Measurements from ENCODE around the gene TM7SF2. TPM values are rescaled to one million over a fixed set of nuclear protein-coding genes. Genes with fewer than 3 reads are reported as not detected.
A peak's percentile ranks its signal among the peaks of the same experiment; 100 is the strongest.

Gene TM7SF2
- total and polyA plus RNA-seq, 2 of the 13 experiments (the other 11 are each of a cell fraction or from before 2014, with no cell fraction given), result 56.0 to 66.9 TPM

DNA sequence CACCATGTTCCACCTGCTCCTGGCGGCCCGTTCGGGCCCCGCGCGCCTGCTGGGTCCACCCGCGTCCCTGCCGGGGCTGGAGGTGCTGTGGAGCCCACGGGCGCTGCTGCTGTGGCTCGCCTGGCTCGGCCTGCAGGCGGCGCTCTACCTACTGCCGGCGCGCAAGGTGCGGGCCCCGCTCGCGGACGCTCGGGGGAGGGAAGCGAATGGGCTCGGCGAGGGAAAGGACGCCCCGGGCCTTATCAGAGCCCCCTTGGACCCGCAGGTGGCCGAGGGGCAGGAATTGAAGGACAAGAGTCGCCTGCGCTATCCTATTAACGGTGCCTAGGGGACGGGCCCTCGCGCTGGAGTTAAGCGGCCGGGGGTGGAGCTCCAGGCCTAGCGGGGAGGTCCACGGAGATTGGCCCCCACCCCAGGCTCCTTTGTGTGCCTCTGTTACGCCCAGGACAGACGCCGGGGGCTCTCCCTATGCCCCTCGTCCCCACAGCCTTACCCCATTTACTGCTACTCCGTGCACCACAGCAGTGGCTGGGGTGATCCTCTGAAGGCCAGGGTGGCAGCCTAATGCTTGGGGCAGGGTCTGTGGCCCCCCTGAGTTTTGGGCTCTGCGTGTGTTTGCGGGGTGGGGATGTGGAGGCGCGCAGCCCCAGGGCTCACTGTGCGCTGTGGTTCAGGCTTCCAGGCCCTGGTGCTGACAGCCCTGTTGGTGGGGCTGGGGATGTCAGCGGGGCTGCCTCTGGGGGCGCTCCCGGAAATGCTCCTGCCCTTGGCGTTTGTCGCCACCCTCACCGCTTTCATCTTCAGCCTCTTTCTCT lies 1.1 kb downstream of the TM7SF2 start (continued):
- 0 out of 2 replicates have a peak, but pooled peaks have one; percentile 32 for TF ChIP-seq ZNF468 (CRISPR knock-in tag; IDR thresholded peaks at IDR 0.05)
- TF ChIP-seq, protein P1, sequence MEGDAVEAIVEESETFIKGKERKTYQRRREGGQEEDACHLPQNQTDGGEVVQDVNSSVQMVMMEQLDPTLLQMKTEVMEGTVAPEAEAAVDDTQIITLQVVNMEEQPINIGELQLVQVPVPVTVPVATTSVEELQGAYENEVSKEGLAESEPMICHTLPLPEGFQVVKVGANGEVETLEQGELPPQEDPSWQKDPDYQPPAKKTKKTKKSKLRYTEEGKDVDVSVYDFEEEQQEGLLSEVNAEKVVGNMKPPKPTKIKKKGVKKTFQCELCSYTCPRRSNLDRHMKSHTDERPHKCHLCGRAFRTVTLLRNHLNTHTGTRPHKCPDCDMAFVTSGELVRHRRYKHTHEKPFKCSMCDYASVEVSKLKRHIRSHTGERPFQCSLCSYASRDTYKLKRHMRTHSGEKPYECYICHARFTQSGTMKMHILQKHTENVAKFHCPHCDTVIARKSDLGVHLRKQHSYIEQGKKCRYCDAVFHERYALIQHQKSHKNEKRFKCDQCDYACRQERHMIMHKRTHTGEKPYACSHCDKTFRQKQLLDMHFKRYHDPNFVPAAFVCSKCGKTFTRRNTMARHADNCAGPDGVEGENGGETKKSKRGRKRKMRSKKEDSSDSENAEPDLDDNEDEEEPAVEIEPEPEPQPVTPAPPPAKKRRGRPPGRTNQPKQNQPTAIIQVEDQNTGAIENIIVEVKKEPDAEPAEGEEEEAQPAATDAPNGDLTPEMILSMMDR (CRISPR knock-in tag; IDR thresholded peaks at IDR 0.05), result peak; percentile 88
- no peak for TF ChIP-seq BORCS8-MEF2B (CRISPR knock-in tag; IDR thresholded peaks at IDR 0.05)
- TF ChIP-seq ZKSCAN5 (CRISPR knock-in tag; IDR thresholded peaks at IDR 0.05), result no peak
- TF ChIP-seq, protein P2, sequence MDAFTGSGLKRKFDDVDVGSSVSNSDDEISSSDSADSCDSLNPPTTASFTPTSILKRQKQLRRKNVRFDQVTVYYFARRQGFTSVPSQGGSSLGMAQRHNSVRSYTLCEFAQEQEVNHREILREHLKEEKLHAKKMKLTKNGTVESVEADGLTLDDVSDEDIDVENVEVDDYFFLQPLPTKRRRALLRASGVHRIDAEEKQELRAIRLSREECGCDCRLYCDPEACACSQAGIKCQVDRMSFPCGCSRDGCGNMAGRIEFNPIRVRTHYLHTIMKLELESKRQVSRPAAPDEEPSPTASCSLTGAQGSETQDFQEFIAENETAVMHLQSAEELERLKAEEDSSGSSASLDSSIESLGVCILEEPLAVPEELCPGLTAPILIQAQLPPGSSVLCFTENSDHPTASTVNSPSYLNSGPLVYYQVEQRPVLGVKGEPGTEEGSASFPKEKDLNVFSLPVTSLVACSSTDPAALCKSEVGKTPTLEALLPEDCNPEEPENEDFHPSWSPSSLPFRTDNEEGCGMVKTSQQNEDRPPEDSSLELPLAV (CRISPR knock-in tag; conservative IDR thresholded peaks at IDR 0.05; ENCODE audit: low read depth), result no peak
- no peak for TF ChIP-seq ZNF75D (CRISPR knock-in tag; IDR thresholded peaks at IDR 0.05; ENCODE audit: borderline replicate concordance)
- TF ChIP-seq ETV5 (CRISPR knock-in tag; IDR thresholded peaks at IDR 0.05; ENCODE audit: borderline replicate concordance), result peak; percentile 50; the same call in 1 of the 2 replicates
- peak; percentile 46; the same call in 1 of the 2 replicates for TF ChIP-seq ELF3 (CRISPR knock-in tag; IDR thresholded peaks at IDR 0.05)
- no peak for TF ChIP-seq ZBTB20 (CRISPR knock-in tag; IDR thresholded peaks at IDR 0.05; ENCODE audit: borderline replicate concordance, low read depth)
- TF ChIP-seq THRA (CRISPR knock-in tag; IDR thresholded peaks at IDR 0.05; ENCODE audit: borderline replicate concordance), result 0 out of 2 replicates have a peak, but pooled peaks have one; percentile 39
- no peak for TF ChIP-seq KLF9 (CRISPR knock-in tag; IDR thresholded peaks at IDR 0.05; ENCODE audit: low read depth)
- TF ChIP-seq ZMYM4 (CRISPR knock-in tag; IDR thresholded peaks at IDR 0.05), result 0 out of 2 replicates have a peak, but pooled peaks have one; percentile 47
- peak; percentile 42; the same call in 1 of the 2 replicates for TF ChIP-seq MED1 (CRISPR knock-in tag; IDR thresholded peaks at IDR 0.05)
- TF ChIP-seq SKI (IDR thresholded peaks at IDR 0.05; ENCODE audit: partially characterized antibody), result no peak
- TF ChIP-seq ZNF207 (IDR thresholded peaks at IDR 0.05; ENCODE audit: borderline replicate concordance), result no peak
- no peak for TF ChIP-seq KLF13 (CRISPR knock-in tag; IDR thresholded peaks at IDR 0.05)
- no peak for TF ChIP-seq ZIK1 (CRISPR knock-in tag; IDR thresholded peaks at IDR 0.05; ENCODE audit: borderline replicate concordance, low read depth)
- TF ChIP-seq AKAP8 (CRISPR knock-in tag; IDR thresholded peaks at IDR 0.05), result peak; percentile 64; the same call in 1 of the 2 replicates
- peak; percentile 81; the same call in 1 of the 2 replicates for TF ChIP-seq ZNF205 (CRISPR knock-in tag; IDR thresholded peaks at IDR 0.05)
- no peak for TF ChIP-seq ZNF34 (CRISPR knock-in tag; IDR thresholded peaks at IDR 0.05; ENCODE audit: borderline replicate concordance)
- no peak for TF ChIP-seq DNMT3B (CRISPR knock-in tag; conservative IDR thresholded peaks at IDR 0.05)
- peak; percentile 34; the same call in 1 of the 2 replicates for TF ChIP-seq ARHGAP35 (CRISPR knock-in tag; IDR thresholded peaks at IDR 0.05; ENCODE audit: borderline replicate concordance)
- TF ChIP-seq SIN3B (IDR thresholded peaks at IDR 0.05; ENCODE audit: low read length), result no peak
- peak; percentile 69; the same call in 1 of the 2 replicates for TF ChIP-seq ZNF598 (CRISPR knock-in tag; IDR thresholded peaks at IDR 0.05; ENCODE audit: borderline replicate concordance)
- TF ChIP-seq ZNF550 (CRISPR knock-in tag; IDR thresholded peaks at IDR 0.05; ENCODE audit: borderline replicate concordance), result no peak
- no peak for TF ChIP-seq ZNF160 (CRISPR knock-in tag; IDR thresholded peaks at IDR 0.05)
- peak; percentile 66 for TF ChIP-seq MYC (CRISPR knock-in tag; IDR thresholded peaks at IDR 0.05; ENCODE audit: borderline replicate concordance)

Data from HepG2 (cell line).